NCI-H460 (cell line): ENCODE results near the gene REXO1. TPM values are rescaled to one million over a fixed set of nuclear protein-coding genes. Genes with fewer than 3 reads are reported as not detected.
"Not testable (repeated sequence)": the region's sequence is repeated elsewhere in the genome, so short reads cannot be mapped to it uniquely, and the experiment has no call there.

Experiments used
- DNase-seq: peaks from one replicate; pipeline ENCODE4 v3.0.0-alpha.2; 2016; ENCODE audit warnings: low read depth; ENCODE audit errors: extremely low read depth
- total RNA-seq: library from RNA; depleted of rRNA; stranded (reverse); fragments of >200 nt; shearing (Covaris generic); gene quantifications from 2 replicates; pipeline ENCODE4 v1.2.3, GENCODE V29; 2014

Gene REXO1
- total RNA-seq, 1 experiment from 2014 or later: 6.6 TPM

- DNase-seq: no peak
These were observed 48.5 kb downstream of the REXO1 start for GRCh38 chr19:1799695-1800342.

GRCh38 chr19:1797313-1797712 lies 51.0 kb downstream of the REXO1 start:
- not testable (repeated sequence) for DNase-seq

- DNase-seq: no peak
These were observed 51.7 kb downstream of the REXO1 start for GRCh38 chr19:1796395-1797142.

- no peak for DNase-seq
These were observed 53.7 kb downstream of the REXO1 start for GRCh38 chr19:1794424-1795172.

- no peak for DNase-seq
These were observed 56.4 kb downstream of the REXO1 start for GRCh38 chr19:1791879-1792278.

- no peak for DNase-seq
These were observed 58.1 kb downstream of the REXO1 start for GRCh38 chr19:1790054-1790792.

- no peak for DNase-seq
These were observed 58.8 kb downstream of the REXO1 start for GRCh38 chr19:1789261-1790041.

- DNase-seq: no peak
These were observed 61.2 kb downstream of the REXO1 start for GRCh38 chr19:1787116-1787515.

- DNase-seq: no peak
These were observed 61.6 kb downstream of the REXO1 start for GRCh38 chr19:1786668-1787067.

GRCh38 chr19:1785310-1785709 lies 63.0 kb downstream of the REXO1 start:
- DNase-seq: no peak

GRCh38 chr19:1783874-1784273 lies 64.4 kb downstream of the REXO1 start:
- no peak for DNase-seq

GRCh38 chr19:1783354-1783753 lies 64.9 kb downstream of the REXO1 start:
- DNase-seq: no peak

- DNase-seq: no peak
These were observed 65.8 kb downstream of the REXO1 start for GRCh38 chr19:1782521-1782920.

GRCh38 chr19:1780272-1780958 lies 67.9 kb downstream of the REXO1 start:
- no peak for DNase-seq

GRCh38 chr19:1779574-1779973 lies 68.7 kb downstream of the REXO1 start:
- no peak for DNase-seq

GRCh38 chr19:1777149-1777548 lies 71.1 kb downstream of the REXO1 start:
- no peak for DNase-seq

- DNase-seq: no peak
These were observed 71.6 kb downstream of the REXO1 start for GRCh38 chr19:1776606-1777147.

- DNase-seq: no peak
These were observed 72.2 kb downstream of the REXO1 start for GRCh38 chr19:1775951-1776605.
